ENCODE measurements around the gene DNAI1.

DNA sequence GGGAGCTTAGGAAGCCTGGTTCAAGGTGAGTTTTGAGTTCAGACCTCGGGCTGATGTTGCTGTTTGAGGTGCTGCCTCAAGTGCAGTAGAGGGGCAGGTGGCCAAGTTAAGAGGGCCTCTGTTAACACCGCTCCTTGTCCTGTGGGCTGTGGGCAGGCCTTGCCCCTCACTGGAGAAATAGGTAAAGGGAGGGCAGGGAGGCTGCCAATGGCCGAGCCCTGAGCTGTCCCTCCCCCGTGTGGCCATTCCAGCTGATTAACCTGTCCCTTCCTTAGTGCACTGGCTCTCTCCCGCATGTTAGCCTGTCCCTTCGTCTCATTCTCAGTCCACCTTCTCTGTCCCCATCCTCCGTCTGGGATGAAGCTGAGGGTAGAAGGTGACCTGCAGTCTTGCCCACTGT, 109.5 kb downstream of the DNAI1 start:
- TF ChIP-seq, protein P1, sequence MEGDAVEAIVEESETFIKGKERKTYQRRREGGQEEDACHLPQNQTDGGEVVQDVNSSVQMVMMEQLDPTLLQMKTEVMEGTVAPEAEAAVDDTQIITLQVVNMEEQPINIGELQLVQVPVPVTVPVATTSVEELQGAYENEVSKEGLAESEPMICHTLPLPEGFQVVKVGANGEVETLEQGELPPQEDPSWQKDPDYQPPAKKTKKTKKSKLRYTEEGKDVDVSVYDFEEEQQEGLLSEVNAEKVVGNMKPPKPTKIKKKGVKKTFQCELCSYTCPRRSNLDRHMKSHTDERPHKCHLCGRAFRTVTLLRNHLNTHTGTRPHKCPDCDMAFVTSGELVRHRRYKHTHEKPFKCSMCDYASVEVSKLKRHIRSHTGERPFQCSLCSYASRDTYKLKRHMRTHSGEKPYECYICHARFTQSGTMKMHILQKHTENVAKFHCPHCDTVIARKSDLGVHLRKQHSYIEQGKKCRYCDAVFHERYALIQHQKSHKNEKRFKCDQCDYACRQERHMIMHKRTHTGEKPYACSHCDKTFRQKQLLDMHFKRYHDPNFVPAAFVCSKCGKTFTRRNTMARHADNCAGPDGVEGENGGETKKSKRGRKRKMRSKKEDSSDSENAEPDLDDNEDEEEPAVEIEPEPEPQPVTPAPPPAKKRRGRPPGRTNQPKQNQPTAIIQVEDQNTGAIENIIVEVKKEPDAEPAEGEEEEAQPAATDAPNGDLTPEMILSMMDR (IDR thresholded peaks at IDR 0.05; ENCODE audit: poor library complexity) = no peak
- no peak for TF ChIP-seq EZH2 (IDR thresholded peaks at IDR 0.05; ENCODE audit: borderline replicate concordance)
- TF ChIP-seq EZH2phosphoT487 (IDR thresholded peaks at IDR 0.05; ENCODE audit: low read depth, severe bottlenecking, unreplicated experiment) = no peak

Measured in hepatocyte (in vitro differentiated cells).